Astrocyte (in vitro differentiated cells and primary cell): ENCODE measurements around the gene METTL22.

ENCODE experiments used
- CTCF ChIP-seq: IDR thresholded peaks from 2 replicates; pipeline ENCODE4 v1.5.1; 2011; ENCODE audit warnings: low read depth, mild to moderate bottlenecking, inconsistent platforms, low read length, moderate library complexity; ENCODE audit not compliant: insufficient read depth
- EZH2 ChIP-seq: IDR thresholded peaks from 2 replicates; pipeline ENCODE4 v1.6.1; 2012; ENCODE audit warnings: mild to moderate bottlenecking, low read length, inconsistent platforms; ENCODE audit not compliant: insufficient read depth

GRCh38 chr16:8631373-8631772 lies 9.9 kb downstream of the METTL22 start:
- no peak for TF ChIP-seq CTCF
- TF ChIP-seq EZH2 = no peak
